Esophagus muscularis mucosa (tissue), 4 donors: ENCODE data around the gene PTPN22.

Experiments
- CTCF ChIP-seq, 3 experiments: fragments of 200-600 bp in 2 of 3; fragments of 450-650 bp in 1 of 3; sonication (generic) in 2 of 3; IDR thresholded peaks; one replicate each; pipeline ENCODE4 v1.5.1; 2017 to 2019; ENCODE audit warnings: antibody characterized with exemption in 3 of 3, mild to moderate bottlenecking in 2 of 3, moderate library complexity in 1 of 3
- EP300 ChIP-seq: sonication (generic); formaldehyde crosslinking; IDR thresholded peaks from one replicate; pipeline ENCODE4 v1.6.1; 2017; ENCODE audit warnings: antibody characterized with exemption
- POLR2A ChIP-seq: fragments of 450-650 bp; IDR thresholded peaks from one replicate; pipeline ENCODE4 v1.6.1; 2017; ENCODE audit warnings: antibody characterized with exemption, moderate library complexity, mild to moderate bottlenecking, low read depth
- POLR2AphosphoS5 ChIP-seq, 2 donors: sonication (generic); formaldehyde crosslinking; IDR thresholded peaks; one replicate each; pipeline ENCODE4 v1.6.1; 2017; ENCODE audit warnings: antibody characterized with exemption in 2 of 2

DNA sequence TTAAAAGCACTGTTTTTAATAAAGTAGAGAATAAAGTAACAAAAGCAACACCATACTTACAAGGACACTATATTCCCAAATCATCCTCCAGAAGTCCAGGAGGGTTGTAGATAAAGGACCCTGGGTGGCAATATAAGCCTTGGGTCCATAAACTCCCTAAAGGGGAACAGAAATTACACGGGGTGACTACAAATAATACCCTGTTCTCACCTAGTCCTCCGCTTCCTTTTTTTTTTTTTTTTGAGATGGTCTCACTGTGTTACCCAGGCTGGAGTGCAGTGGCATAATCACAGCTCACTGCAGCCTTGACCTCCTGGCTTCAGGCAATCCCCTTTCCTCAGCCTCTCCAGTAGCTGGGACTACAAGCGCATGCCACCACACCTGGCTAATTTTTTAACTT lies 13.1 kb downstream of the PTPN22 start:
- TF ChIP-seq POLR2A, result no peak
- no peak for TF ChIP-seq CTCF (IDR thresholded peaks at IDR 0.05)
- TF ChIP-seq POLR2AphosphoS5 (IDR thresholded peaks at IDR 0.05), result no peak
- no peak for TF ChIP-seq EP300
